Nephron progenitor cell (in vitro differentiated cells): ENCODE results near the gene ZFAND6.

ENCODE experiments used
- DNase-seq: peaks from one replicate; pipeline ENCODE4 v3.0.0; 2021
- H3K27ac Mint-ChIP-seq: 2 replicates; pipeline ENCODE4 v1.8.0; 2021; ENCODE audit warnings: mild to moderate bottlenecking, moderate library complexity, mixed read lengths
- H3K27me3 Mint-ChIP-seq: 2 replicates; pipeline ENCODE4 v1.8.0; 2021; ENCODE audit warnings: mild to moderate bottlenecking, low read depth, mixed read lengths; ENCODE audit not compliant: poor library complexity
- H3K36me3 Mint-ChIP-seq: 2 replicates; pipeline ENCODE4 v1.8.0; 2021; ENCODE audit warnings: low read depth, mixed read lengths
- H3K4me1 Mint-ChIP-seq: 2 replicates; pipeline ENCODE4 v1.8.0; 2021; ENCODE audit warnings: mixed read lengths
- H3K4me3 Mint-ChIP-seq: 2 replicates; pipeline ENCODE4 v1.8.0; 2021; ENCODE audit warnings: mild to moderate bottlenecking, moderate library complexity, mixed read lengths
- H3K9me3 Mint-ChIP-seq: 2 replicates; pipeline ENCODE4 v1.8.0; 2021; ENCODE audit warnings: mild to moderate bottlenecking, moderate library complexity, mixed read lengths
- TF ChIP-seq, protein P1 (sequence below): fragments of 200-600 bp; sonication (generic); IDR thresholded peaks from 2 replicates; pipeline ENCODE4 v1.5.0; 2021; ENCODE audit warnings: antibody characterized with exemption

The ZFAND6 gene

GRCh38 chr15:80071652-80072051 lies 12.2 kb downstream of the ZFAND6 start:
- peak overlapping the region; percentile 19 for H3K4me3 Mint-ChIP-seq
- H3K4me1 Mint-ChIP-seq = peaks cover 56% of the 10 kb centered on the region
- no peaks in the 10 kb centered on the region for H3K9me3 Mint-ChIP-seq
- peaks cover 6% of the 10 kb centered on the region for H3K36me3 Mint-ChIP-seq
- no peak overlapping the region for H3K27ac Mint-ChIP-seq
- no peaks in the 10 kb centered on the region for H3K27me3 Mint-ChIP-seq
- TF ChIP-seq, protein P1, sequence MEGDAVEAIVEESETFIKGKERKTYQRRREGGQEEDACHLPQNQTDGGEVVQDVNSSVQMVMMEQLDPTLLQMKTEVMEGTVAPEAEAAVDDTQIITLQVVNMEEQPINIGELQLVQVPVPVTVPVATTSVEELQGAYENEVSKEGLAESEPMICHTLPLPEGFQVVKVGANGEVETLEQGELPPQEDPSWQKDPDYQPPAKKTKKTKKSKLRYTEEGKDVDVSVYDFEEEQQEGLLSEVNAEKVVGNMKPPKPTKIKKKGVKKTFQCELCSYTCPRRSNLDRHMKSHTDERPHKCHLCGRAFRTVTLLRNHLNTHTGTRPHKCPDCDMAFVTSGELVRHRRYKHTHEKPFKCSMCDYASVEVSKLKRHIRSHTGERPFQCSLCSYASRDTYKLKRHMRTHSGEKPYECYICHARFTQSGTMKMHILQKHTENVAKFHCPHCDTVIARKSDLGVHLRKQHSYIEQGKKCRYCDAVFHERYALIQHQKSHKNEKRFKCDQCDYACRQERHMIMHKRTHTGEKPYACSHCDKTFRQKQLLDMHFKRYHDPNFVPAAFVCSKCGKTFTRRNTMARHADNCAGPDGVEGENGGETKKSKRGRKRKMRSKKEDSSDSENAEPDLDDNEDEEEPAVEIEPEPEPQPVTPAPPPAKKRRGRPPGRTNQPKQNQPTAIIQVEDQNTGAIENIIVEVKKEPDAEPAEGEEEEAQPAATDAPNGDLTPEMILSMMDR = no peak
- DNase-seq = no peak

- no peaks in the 10 kb centered on the region for H3K27me3 Mint-ChIP-seq
- peak overlapping the region; percentile 97 for H3K4me3 Mint-ChIP-seq
- H3K36me3 Mint-ChIP-seq = peaks cover 7% of the 10 kb centered on the region
- H3K9me3 Mint-ChIP-seq = no peaks in the 10 kb centered on the region
- DNase-seq = peak; percentile 15
- TF ChIP-seq, protein P1 = no peak
- no peak overlapping the region for H3K27ac Mint-ChIP-seq
- H3K4me1 Mint-ChIP-seq = peaks cover 56% of the 10 kb centered on the region
Observed at GRCh38 chr15:80072285-80072994, 13.0 kb downstream of the ZFAND6 start.

- H3K4me1 Mint-ChIP-seq = peaks cover 56% of the 10 kb centered on the region
- H3K27ac Mint-ChIP-seq = no peak overlapping the region
- DNase-seq = no peak
- H3K4me3 Mint-ChIP-seq = peak overlapping the region; percentile 97
- H3K9me3 Mint-ChIP-seq = no peaks in the 10 kb centered on the region
- peaks cover 11% of the 10 kb centered on the region for H3K36me3 Mint-ChIP-seq
- TF ChIP-seq, protein P1 = no peak
- H3K27me3 Mint-ChIP-seq = no peaks in the 10 kb centered on the region
Observed at GRCh38 chr15:80073197-80073596, 13.7 kb downstream of the ZFAND6 start.

DNA sequence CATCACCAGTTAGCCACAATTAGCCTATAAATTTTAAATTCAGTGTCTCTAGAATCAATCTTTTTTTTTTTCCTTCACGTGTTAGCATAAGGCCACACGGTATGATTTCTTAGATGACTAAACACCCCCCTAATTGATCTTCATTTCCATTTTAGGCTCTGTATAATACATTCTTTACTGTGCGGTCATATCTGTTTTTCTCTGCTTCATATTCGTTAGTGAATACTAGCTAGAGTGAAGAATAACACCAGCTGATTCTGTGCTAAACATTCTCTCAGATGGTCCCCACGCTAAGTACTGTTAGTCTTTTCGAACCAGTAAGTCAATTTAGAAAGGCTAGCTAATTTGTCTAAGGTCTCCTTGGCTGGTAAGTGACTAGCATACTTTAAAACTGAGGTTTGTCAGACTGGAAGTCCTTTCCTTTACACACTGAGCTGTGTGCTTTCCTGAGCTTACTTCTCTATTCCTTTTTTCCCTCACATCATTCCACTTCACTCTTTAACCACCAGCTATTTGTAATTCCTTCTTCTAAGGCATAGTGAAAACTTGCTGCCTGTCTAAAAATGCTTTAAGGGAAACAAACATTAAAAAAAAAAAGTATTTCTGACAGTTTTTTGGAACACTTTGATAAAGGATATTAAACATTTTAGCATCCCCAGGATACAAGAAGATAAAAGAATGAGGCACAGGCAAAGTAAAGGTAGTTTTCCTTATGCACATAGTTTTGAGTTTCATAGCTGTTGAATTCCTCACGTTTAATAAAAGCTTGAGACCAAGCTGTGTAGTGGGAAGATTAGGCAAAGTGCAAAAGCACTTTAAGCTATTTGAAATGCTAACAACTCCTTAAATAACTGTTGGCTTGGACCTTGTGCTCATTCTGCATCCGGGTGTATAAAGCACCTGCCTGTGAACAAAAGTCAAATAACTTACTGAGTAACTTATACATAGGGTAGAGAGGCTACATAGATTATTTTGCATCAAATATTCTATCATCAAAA lies 17.1 kb downstream of the ZFAND6 start:
- TF ChIP-seq, protein P1 = no peak
- Mint-ChIP-seq H3K9me3 (no peaks in the 10 kb centered on the region), H3K27me3 (no peaks in the 10 kb centered on the region), H3K4me3 (no peak overlapping the region), H3K36me3 (peaks cover 25% of the 10 kb centered on the region), H3K27ac (peak overlapping the region; percentile 45), H3K4me1 (peaks cover 43% of the 10 kb centered on the region)
- DNase-seq = no peak

- TF ChIP-seq, protein P1 = no peak
- peaks cover 2% of the 10 kb centered on the region for H3K4me1 Mint-ChIP-seq
- DNase-seq = no peak
- no peaks in the 10 kb centered on the region for H3K27me3 Mint-ChIP-seq
- no peak overlapping the region for H3K27ac Mint-ChIP-seq
- no peaks in the 10 kb centered on the region for H3K9me3 Mint-ChIP-seq
- H3K36me3 Mint-ChIP-seq = peaks cover 30% of the 10 kb centered on the region
- H3K4me3 Mint-ChIP-seq = no peak overlapping the region
Observed at GRCh38 chr15:80081390-80081789, 21.9 kb downstream of the ZFAND6 start.
